GM21447 (cell line): ENCODE measurements around the gene MAGED2.
"Not testable (repeated sequence)": the region's sequence is repeated elsewhere in the genome, so short reads cannot be mapped to it uniquely, and the experiment has no call there.

Experiments
- ATAC-seq: cut with Tn5 transposase; IDR thresholded peaks from one replicate; pipeline ENCODE4 v1.9.1; 2021; ENCODE audit not compliant: unreplicated experiment

The MAGED2 gene

GRCh38 chrX:54818221-54818620 is 10.7 kb downstream of the MAGED2 start:
- no peak for ATAC-seq

- no peak for ATAC-seq
These were observed 11.7 kb downstream of the MAGED2 start for GRCh38 chrX:54819201-54819600.

GRCh38 chrX:54820737-54821136 is 13.2 kb downstream of the MAGED2 start:
- no peak for ATAC-seq

- ATAC-seq, result no peak
These were observed 13.8 kb downstream of the MAGED2 start for GRCh38 chrX:54821310-54821709.

GRCh38 chrX:54824195-54824594 is 16.6 kb downstream of the MAGED2 start:
- no peak for ATAC-seq

GRCh38 chrX:54824722-54825121 is 17.2 kb downstream of the MAGED2 start:
- ATAC-seq, result no peak

GRCh38 chrX:54825716-54826438 is 18.3 kb downstream of the MAGED2 start:
- ATAC-seq, result no peak

- ATAC-seq, result no peak
These were observed 19.1 kb downstream of the MAGED2 start for GRCh38 chrX:54826598-54826997.

- no peak for ATAC-seq
These were observed 31.0 kb downstream of the MAGED2 start for GRCh38 chrX:54838583-54838982.

- not testable (repeated sequence) for ATAC-seq
These were observed 33.8 kb downstream of the MAGED2 start for GRCh38 chrX:54841184-54841874.

GRCh38 chrX:54842607-54843006 is 35.1 kb downstream of the MAGED2 start:
- no peak for ATAC-seq

GRCh38 chrX:54843050-54843449 is 35.5 kb downstream of the MAGED2 start:
- no peak for ATAC-seq

- not testable (repeated sequence) for ATAC-seq
These were observed 40.2 kb downstream of the MAGED2 start for GRCh38 chrX:54847700-54848099.

GRCh38 chrX:54865208-54865607 is 57.7 kb downstream of the MAGED2 start:
- no peak for ATAC-seq
